ENCODE data around the gene SGMS1.
"Not testable (repeated sequence)": the region's sequence is repeated elsewhere in the genome, so short reads cannot be mapped to it uniquely, and the experiment has no call there.

Gene SGMS1

GRCh38 chr10:50388181-50388580 is 235.6 kb downstream of the SGMS1 start:
- DNase-seq = no peak

- no peak for DNase-seq
These were observed 236.1 kb downstream of the SGMS1 start for GRCh38 chr10:50387732-50388073.

DNA sequence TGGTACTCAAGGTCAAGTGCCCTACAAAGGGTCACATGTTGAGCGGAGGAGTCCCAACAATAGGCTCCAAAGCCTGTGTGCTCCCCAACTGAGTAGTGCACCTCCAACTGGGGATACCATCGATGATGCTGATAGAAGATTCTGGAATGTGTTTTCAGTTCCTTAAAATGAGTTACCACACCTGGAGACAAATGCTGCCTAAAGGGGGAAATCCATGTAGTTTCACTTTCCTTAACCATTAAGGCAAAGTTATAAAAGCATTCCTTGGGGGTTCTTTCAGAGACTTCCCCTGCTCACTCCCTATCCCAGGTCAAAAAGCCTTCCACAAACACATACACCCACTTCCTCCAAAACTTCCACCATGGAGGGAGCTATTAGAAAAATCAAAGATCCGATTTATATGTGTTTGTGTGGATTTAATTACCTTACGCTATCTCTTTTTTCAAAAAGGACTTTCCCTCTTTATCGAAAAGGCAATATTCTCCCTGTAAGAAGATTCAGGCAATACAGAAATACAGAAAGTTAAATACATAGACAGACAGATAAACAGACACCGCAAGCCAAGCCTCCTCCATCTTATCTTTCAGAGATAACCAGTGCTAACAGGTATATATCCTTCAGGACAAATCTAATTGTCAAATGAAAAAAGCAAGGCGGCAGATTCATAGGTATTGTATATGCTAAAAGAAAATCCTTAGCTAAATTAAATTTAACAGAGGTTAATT is 236.6 kb downstream of the SGMS1 start:
- DNase-seq = no peak

DNA sequence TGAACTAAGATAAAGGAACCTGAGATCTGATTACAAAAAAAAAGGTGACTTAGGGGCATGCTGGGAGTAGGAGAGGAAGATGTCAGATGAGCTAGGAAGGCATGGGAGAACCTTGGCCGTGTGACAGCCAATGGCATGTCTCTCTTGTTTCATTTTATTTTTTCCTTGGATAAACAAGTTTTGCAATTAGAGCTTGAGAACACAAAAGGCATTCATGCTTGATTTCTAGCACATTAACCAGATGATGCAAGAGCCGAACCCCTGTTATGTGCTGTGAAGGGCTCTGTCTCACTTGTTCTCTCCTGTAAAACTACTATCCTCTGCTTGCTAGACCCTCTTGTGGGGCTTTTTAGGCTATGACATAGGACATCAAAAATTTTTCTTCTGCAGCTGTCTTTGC is 238.1 kb downstream of the SGMS1 start:
- DNase-seq = no peak

GRCh38 chr10:50384898-50385297 is 238.9 kb downstream of the SGMS1 start:
- DNase-seq = no peak

DNA sequence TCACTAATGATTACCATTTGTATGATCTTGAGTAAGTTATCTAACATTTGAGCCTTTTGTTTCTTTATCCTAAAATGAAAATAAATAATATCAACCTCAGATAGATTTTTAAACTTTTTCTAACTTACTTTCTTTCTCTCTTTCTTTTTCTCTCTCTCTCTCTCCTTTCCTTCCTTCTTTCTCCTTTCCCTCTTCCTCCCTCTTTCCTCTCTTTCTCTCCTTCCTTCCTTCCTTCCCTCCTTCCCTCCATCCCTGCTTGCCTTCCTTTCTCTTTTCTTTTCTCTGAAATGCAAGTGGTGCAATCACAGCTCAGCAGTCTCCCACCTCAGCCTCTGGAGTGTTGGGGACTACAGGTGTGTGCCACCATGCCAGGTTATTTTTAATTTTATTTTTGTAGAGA is 239.5 kb downstream of the SGMS1 start:
- DNase-seq = no peak

DNA sequence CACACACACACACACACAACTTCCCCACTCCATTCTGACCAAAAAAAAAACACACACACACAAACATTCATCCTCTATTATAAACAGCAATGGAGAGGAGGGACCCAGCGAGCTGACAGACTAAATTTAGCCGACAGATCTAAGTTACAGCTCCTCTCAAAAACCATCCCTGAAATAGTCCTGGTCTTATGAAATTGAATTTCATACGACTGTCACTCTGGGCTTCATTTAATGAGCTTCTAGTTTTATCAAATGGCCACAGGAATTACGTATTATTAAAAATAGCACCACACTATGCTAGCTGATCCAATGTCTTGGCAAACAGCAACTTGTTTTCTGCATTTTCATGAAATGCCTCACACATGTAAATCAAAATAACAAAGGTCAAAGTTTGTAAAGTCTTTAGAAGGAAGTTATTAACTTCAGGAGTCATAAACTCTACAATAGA is 241.2 kb downstream of the SGMS1 start:
- no peak for DNase-seq

DNA sequence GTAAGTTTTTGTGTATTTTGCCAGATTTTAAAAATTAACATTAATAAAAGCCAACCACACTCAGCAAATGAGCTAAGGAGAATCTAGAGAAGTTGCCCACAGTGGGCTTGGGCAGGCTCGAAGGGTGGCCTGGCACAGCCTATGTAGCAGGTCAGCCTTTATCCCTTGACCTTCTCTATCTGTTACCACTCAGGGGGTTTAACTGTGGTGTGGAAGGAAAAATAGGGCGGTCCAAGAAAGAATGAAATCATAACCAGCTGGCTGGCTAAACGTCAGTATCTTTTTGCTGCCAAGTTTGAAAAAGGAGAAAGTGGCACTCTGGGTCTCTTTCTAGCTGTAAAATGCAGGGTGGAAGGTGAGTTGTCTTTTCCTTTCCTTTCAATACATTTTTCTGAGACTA is 242.1 kb downstream of the SGMS1 start:
- DNase-seq = no peak

GRCh38 chr10:50379616-50380015 is 244.1 kb downstream of the SGMS1 start:
- no peak for DNase-seq

- DNase-seq = no peak
These were observed 248.0 kb downstream of the SGMS1 start for GRCh38 chr10:50375745-50376144.

GRCh38 chr10:50375051-50375452 is 248.7 kb downstream of the SGMS1 start:
- DNase-seq = no peak

DNA sequence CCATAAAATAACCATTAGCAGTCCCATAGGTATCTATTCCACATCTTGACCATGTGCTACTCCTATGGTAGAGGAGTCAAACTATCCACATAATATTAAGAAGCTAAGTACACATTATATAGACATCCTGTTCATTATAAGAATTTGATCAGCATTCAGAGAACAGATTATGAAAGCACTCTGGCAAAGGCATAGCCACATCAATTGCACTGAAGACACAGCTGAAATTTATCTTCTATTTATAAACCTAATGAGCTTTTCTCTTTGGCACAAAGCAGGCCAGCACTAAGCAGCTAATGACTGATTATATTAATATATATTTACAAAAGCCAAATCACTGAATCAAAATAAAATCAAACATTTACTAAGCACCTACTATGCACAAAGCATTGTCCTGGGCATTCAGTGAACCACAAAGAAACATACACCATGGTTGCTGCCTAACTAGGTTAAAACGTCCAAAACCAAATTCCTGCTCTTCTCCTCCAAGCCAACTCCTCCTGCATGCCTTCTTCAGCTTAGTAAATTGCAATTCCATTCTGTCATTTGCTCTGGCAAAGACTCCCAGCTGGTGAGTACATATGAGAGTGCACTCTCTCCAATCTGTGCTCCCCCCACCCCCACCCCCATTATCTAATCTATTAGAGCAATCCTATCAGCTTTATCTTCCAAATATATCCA is 249.8 kb downstream of the SGMS1 start:
- no peak for DNase-seq

DNA sequence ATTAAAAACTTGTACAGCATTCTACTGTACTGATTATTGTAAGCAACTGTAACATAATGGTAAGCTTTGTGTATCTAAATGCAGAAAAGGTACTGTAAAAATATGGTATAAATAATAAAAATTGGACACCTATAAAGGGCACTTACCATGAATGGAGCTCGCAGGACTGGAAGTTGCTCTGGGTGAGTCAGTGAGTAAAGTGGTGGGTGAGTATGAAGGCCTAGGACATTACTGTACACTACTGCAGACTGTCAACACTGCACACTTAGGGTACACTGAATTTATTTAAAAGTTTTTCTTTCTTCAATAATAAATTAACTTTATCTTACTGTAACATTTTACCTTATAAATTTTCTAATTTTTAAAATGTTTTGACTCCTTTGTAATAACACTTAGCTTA is 253.8 kb downstream of the SGMS1 start:
- no peak for DNase-seq

GRCh38 chr10:50367732-50368131 is 256.0 kb downstream of the SGMS1 start:
- no peak for DNase-seq

DNA sequence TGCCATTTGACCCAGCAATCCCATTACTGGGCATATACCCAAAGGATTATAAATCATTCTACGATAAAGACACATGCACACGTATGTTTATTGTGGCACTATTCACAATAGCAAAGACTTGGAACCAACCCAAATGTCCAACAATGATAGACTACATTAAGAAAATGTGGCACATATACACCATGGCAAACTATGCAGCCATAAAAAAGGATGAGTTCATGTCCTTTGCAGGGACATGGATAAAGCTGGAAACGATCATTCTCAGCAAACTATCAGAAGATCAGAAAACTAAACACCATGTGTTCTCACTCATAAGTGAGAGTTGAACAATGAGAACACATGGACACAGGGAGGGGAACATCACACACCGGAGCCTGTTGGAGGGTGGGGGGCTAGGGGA is 257.3 kb downstream of the SGMS1 start:
- DNase-seq = not testable (repeated sequence)

GRCh38 chr10:50364730-50365129 is 259.0 kb downstream of the SGMS1 start:
- not testable (repeated sequence) for DNase-seq

GRCh38 chr10:50362547-50363125 is 261.1 kb downstream of the SGMS1 start:
- no peak for DNase-seq

- DNase-seq = no peak
These were observed 261.8 kb downstream of the SGMS1 start for GRCh38 chr10:50361946-50362345.

DNA sequence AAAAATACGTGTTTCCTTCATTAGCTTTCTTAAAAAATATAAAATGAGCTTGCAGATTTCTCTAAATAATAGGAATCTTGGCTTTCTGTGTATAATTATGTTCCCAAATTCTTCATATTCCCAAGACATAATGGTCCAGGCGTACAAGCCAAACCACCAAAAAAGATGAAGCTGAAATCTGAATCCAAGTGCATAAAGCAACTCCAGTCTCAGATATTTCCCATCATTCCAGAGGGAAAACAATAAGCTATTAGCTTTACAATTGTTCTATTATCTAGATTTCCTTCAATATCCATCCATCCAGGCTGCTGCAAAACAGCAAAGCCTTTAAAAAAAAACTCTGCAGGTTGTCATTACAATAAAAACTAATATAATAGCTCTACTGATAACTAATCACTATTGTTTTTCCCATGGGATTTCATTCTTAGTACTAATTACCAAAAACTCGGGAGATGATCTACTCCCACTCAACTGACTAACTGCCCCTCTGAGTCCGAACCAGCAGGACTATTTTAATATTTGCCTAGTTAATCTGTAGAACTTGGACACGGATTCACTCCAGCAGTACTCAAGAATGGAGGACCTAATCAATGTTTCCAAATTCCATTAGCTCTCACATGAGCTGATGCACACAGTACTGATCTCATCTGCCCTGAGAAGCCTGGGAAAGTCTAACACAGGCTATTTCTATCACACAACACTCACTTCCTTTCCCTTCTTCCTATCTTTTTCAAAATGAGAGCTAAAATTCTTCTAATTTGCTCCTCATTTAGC is 263.5 kb downstream of the SGMS1 start:
- no peak for DNase-seq

DNA sequence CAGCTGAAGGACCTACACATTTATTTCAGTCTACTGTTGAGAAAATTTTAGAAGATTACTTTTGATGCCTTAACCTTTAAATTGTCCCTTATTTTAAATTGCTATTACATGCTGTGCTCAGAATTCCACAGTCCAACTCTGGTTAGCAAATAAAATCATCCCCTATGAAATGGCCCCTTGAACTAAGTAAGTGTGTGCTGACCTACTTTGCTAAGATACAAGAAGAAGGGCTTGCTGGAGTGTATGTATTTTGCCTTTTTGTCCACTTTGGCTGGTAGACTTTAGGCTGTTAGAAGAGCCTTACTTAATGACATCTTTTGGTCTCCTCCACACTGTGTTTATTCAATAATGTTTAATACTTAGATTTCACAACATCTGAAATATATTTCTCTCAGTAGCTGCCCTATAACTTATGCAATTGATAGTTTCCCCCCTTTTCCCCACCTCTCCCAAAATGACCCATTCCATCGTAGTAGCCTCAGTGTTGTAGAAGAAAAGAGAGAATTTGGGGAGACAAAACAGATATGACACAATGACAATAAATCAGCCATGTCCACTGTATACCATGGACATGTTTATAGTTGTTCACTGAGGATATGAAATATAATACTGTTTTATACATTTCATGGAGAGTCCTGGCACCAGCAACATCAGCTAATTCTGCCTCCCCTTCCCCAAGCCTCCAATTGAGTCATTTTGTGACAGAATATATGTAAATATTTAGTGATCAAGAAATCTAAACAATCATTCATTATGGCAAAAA is 264.6 kb downstream of the SGMS1 start:
- DNase-seq = no peak

DNA sequence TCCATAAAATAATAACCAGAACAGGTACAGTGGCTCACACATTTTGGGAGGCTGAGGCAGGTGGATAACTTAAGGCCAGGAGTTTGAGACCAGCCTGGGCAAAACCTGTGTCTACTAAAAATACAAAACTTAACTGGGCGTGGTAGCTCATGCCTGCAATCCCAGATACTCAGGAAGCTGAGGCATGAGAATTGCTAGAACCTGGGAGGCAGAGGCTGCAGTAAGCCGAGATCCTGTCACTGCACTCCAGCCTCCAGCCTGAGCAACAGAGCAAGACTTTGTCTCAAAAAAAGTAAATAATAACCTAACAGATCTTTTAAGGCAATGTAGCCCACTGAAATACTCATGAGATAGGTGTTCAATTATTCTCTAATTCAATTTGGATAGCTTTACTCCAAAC is 265.3 kb downstream of the SGMS1 start:
- no peak for DNase-seq

GRCh38 chr10:50356481-50356832 is 267.3 kb downstream of the SGMS1 start:
- DNase-seq = not testable (repeated sequence)
